Measurements from ENCODE around the gene C1orf198.
"Not testable (repeated sequence)": the region's sequence is repeated elsewhere in the genome, so short reads cannot be mapped to it uniquely, and the experiment has no call there.

C1orf198 gene

GRCh38 chr1:230860617-230861384, 7.5 kb downstream of the C1orf198 start:
- no peak for DNase-seq (ENCODE audit: low read depth in 3 of 3)

- DNase-seq (ENCODE audit: low read depth in 3 of 3): no peak
Measured at GRCh38 chr1:230858918-230859729, 9.2 kb downstream of the C1orf198 start.

- DNase-seq (ENCODE audit: low read depth in 3 of 3): no peak
Measured at GRCh38 chr1:230858236-230858820, 10.0 kb downstream of the C1orf198 start.

- no peak for DNase-seq (ENCODE audit: low read depth in 3 of 3)
Measured at GRCh38 chr1:230857822-230858221, 10.5 kb downstream of the C1orf198 start.

- no peak for DNase-seq (ENCODE audit: low read depth in 3 of 3)
Measured at GRCh38 chr1:230857077-230857476, 11.2 kb downstream of the C1orf198 start.

- no peak for DNase-seq (ENCODE audit: low read depth in 3 of 3)
Measured at GRCh38 chr1:230855886-230856285, 12.4 kb downstream of the C1orf198 start.

- DNase-seq (ENCODE audit: low read depth in 3 of 3): no peak
Measured at GRCh38 chr1:230854423-230854822, 13.9 kb downstream of the C1orf198 start.

GRCh38 chr1:230853731-230854130, 14.6 kb downstream of the C1orf198 start:
- no peak for DNase-seq (ENCODE audit: low read depth in 3 of 3)

GRCh38 chr1:230852959-230853358, 15.4 kb downstream of the C1orf198 start:
- no peak for DNase-seq (ENCODE audit: low read depth in 3 of 3)

- no peak for DNase-seq (ENCODE audit: low read depth in 3 of 3)
Measured at GRCh38 chr1:230851291-230851691, 17.0 kb downstream of the C1orf198 start.

- no peak for DNase-seq (ENCODE audit: low read depth in 3 of 3)
Measured at GRCh38 chr1:230850547-230850946, 17.8 kb downstream of the C1orf198 start.

- DNase-seq (ENCODE audit: low read depth in 3 of 3): no peak
Measured at GRCh38 chr1:230849451-230850224, 18.7 kb downstream of the C1orf198 start.

- no peak for DNase-seq (ENCODE audit: low read depth in 3 of 3)
Measured at GRCh38 chr1:230848235-230848634, 20.1 kb downstream of the C1orf198 start.

GRCh38 chr1:230845184-230845583, 23.1 kb downstream of the C1orf198 start:
- not testable (repeated sequence) for DNase-seq (ENCODE audit: low read depth in 3 of 3)

- no peak for DNase-seq (ENCODE audit: low read depth in 3 of 3)
Measured at GRCh38 chr1:230844561-230844960, 23.8 kb downstream of the C1orf198 start.

GRCh38 chr1:230843503-230844309, 24.6 kb downstream of the C1orf198 start:
- DNase-seq (ENCODE audit: low read depth in 3 of 3): no peak

- DNase-seq (ENCODE audit: low read depth in 3 of 3): no peak
Measured at GRCh38 chr1:230842801-230843200, 25.5 kb downstream of the C1orf198 start.

- no peak for DNase-seq (ENCODE audit: low read depth in 3 of 3)
Measured at GRCh38 chr1:230839173-230839572, 29.1 kb downstream of the C1orf198 start.

GRCh38 chr1:230836793-230837192, 31.5 kb downstream of the C1orf198 start:
- no peak for DNase-seq (ENCODE audit: low read depth in 3 of 3)

GRCh38 chr1:230836347-230836746, 32.0 kb downstream of the C1orf198 start:
- DNase-seq (ENCODE audit: low read depth in 3 of 3): no peak

GRCh38 chr1:230834292-230834691, 34.0 kb downstream of the C1orf198 start:
- DNase-seq (ENCODE audit: low read depth in 3 of 3): no peak
